OCI-LY1 (cell line): ENCODE data around the gene EVC2.

Source experiments
- H2AFZ ChIP-seq: fragments of 200-600 bp; sonication (generic), shearing (Covaris generic); 2 replicates; pipeline ENCODE4 v1.6.0; 2014; ENCODE audit warnings: antibody characterized with exemption, mild to moderate bottlenecking, low read length
- H3F3A ChIP-seq: fragments of 200-600 bp; sonication (generic), shearing (Covaris generic); 2 replicates; pipeline ENCODE4 v1.6.0; 2014; ENCODE audit warnings: mild to moderate bottlenecking, antibody characterized with exemption, low read length, moderate library complexity; ENCODE audit not compliant: insufficient read depth
- H3K27ac ChIP-seq: fragments of 200-600 bp; sonication (generic); 2 replicates; pipeline ENCODE4 v1.5.1; 2014; ENCODE audit warnings: low read length, mixed run types, mild to moderate bottlenecking, low read depth; ENCODE audit not compliant: poor library complexity, severe bottlenecking
- H3K27me3 ChIP-seq: fragments of 200-600 bp; sonication (generic); 2 replicates; pipeline ENCODE4 v1.6.0; 2014; ENCODE audit warnings: antibody characterized with exemption, mild to moderate bottlenecking, low read length, moderate library complexity; ENCODE audit not compliant: insufficient read depth
- H3K36me3 ChIP-seq: fragments of 200-600 bp; sonication (generic); 2 replicates; pipeline ENCODE4 v1.6.1; 2014; ENCODE audit warnings: mild to moderate bottlenecking, antibody characterized with exemption, low read length, moderate library complexity, mixed read lengths; ENCODE audit not compliant: insufficient read depth
- H3K4me1 ChIP-seq: fragments of 200-600 bp; sonication (generic); 2 replicates; pipeline ENCODE4 v1.5.1; 2014; ENCODE audit warnings: mild to moderate bottlenecking, low read length, moderate library complexity; ENCODE audit not compliant: insufficient read depth, severe bottlenecking
- H3K4me2 ChIP-seq: fragments of 200-600 bp; sonication (generic), shearing (Covaris generic); 2 replicates; pipeline ENCODE4 v1.6.1; 2014; ENCODE audit warnings: low read length
- H3K4me3 ChIP-seq: fragments of 200-600 bp; sonication (generic); 2 replicates; pipeline ENCODE4 v1.5.1; 2014; ENCODE audit warnings: low read length, low read depth, mild to moderate bottlenecking, mixed read lengths; ENCODE audit not compliant: poor library complexity, severe bottlenecking
- H3K79me2 ChIP-seq: fragments of 200-600 bp; shearing (Covaris generic); 2 replicates; pipeline ENCODE4 v1.6.1; 2016; ENCODE audit warnings: mixed run types, low read length, mixed read lengths; ENCODE audit not compliant: insufficient read depth
- H3K9ac ChIP-seq: fragments of 200-600 bp; sonication (generic), shearing (Covaris generic); 2 replicates; pipeline ENCODE4 v1.6.1; 2014; ENCODE audit warnings: mild to moderate bottlenecking, low read length, mixed read lengths
- H3K9me2 ChIP-seq: fragments of 200-600 bp; sonication (generic), shearing (Covaris generic); 2 replicates; pipeline ENCODE4 v1.6.1; 2014; ENCODE audit warnings: low read depth, mild to moderate bottlenecking, low read length, mixed read lengths
- H3K9me3 ChIP-seq: fragments of 200-600 bp; shearing (Covaris generic); 2 replicates; pipeline ENCODE4 v1.6.1; 2014; ENCODE audit warnings: low read length, mixed read lengths
- H4K20me1 ChIP-seq: fragments of 200-600 bp; sonication (generic), shearing (Covaris generic); 2 replicates; pipeline ENCODE4 v1.6.0; 2016; ENCODE audit warnings: mild to moderate bottlenecking, low read length; ENCODE audit not compliant: insufficient read depth
- EZH2 ChIP-seq: fragments of 200-600 bp; sonication (generic), shearing (Covaris generic); IDR thresholded peaks from 2 replicates; pipeline ENCODE4 v1.8.0; 2017; ENCODE audit warnings: borderline replicate concordance, mixed run types, mild to moderate bottlenecking, antibody characterized with exemption, low read length, moderate library complexity, mixed read lengths
- TF ChIP-seq, protein P1 (sequence below): fragments of 200-600 bp; sonication (generic), shearing (Covaris generic); IDR thresholded peaks from 2 replicates; pipeline ENCODE4 v1.5.1; 2017; ENCODE audit warnings: mild to moderate bottlenecking, antibody characterized with exemption, low read length, moderate library complexity, mixed read lengths

The EVC2 gene

GRCh38 chr4:5629542-5629941, 78.8 kb downstream of the EVC2 start:
- H4K20me1 ChIP-seq: no peaks in the 10 kb centered on the region
- H2AFZ ChIP-seq: no peak overlapping the region
- no peak overlapping the region for H3K4me2 ChIP-seq
- H3K9ac ChIP-seq: no peak overlapping the region
- H3K27me3 ChIP-seq: no peaks in the 10 kb centered on the region
- H3K27ac ChIP-seq: no peak overlapping the region
- H3K9me3 ChIP-seq: no peaks in the 10 kb centered on the region
- TF ChIP-seq EZH2: no peak
- TF ChIP-seq, protein P1, sequence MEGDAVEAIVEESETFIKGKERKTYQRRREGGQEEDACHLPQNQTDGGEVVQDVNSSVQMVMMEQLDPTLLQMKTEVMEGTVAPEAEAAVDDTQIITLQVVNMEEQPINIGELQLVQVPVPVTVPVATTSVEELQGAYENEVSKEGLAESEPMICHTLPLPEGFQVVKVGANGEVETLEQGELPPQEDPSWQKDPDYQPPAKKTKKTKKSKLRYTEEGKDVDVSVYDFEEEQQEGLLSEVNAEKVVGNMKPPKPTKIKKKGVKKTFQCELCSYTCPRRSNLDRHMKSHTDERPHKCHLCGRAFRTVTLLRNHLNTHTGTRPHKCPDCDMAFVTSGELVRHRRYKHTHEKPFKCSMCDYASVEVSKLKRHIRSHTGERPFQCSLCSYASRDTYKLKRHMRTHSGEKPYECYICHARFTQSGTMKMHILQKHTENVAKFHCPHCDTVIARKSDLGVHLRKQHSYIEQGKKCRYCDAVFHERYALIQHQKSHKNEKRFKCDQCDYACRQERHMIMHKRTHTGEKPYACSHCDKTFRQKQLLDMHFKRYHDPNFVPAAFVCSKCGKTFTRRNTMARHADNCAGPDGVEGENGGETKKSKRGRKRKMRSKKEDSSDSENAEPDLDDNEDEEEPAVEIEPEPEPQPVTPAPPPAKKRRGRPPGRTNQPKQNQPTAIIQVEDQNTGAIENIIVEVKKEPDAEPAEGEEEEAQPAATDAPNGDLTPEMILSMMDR: no peak
- no peaks in the 10 kb centered on the region for H3K79me2 ChIP-seq
- peaks cover 31% of the 10 kb centered on the region for H3K36me3 ChIP-seq
- no peaks in the 10 kb centered on the region for H3K9me2 ChIP-seq
- H3F3A ChIP-seq: no peaks in the 10 kb centered on the region
- H3K4me1 ChIP-seq: no peaks in the 10 kb centered on the region
- H3K4me3 ChIP-seq: no peak overlapping the region

DNA sequence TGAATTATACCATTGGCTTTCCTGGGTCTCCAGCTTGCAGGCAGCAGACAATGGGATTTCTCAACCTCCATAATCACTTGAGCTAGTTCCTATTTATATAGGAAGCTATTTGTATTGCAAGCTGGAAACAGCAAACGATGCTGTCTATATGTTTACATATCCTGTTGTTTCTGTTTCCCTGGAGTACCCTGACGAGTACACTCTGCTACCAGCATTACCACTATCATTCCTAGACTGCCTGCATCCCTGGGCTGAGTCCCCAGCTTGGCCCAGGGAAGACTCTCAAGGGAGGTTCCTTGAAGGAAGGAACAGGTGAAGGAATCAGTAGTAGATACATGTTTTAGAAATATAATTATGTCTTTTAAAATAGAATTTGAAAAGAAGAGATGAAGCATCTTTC, 81.4 kb downstream of the EVC2 start:
- H3K79me2 ChIP-seq: no peaks in the 10 kb centered on the region
- no peaks in the 10 kb centered on the region for H3F3A ChIP-seq
- no peaks in the 10 kb centered on the region for H3K27me3 ChIP-seq
- H3K9me3 ChIP-seq: no peaks in the 10 kb centered on the region
- H3K4me3 ChIP-seq: no peak overlapping the region
- TF ChIP-seq, protein P1: no peak
- no peak for TF ChIP-seq EZH2
- no peaks in the 10 kb centered on the region for H3K9me2 ChIP-seq
- H3K4me2 ChIP-seq: no peak overlapping the region
- no peak overlapping the region for H3K9ac ChIP-seq
- no peaks in the 10 kb centered on the region for H4K20me1 ChIP-seq
- H3K36me3 ChIP-seq: peaks cover 41% of the 10 kb centered on the region
- H3K27ac ChIP-seq: no peak overlapping the region
- H2AFZ ChIP-seq: no peak overlapping the region
- H3K4me1 ChIP-seq: no peaks in the 10 kb centered on the region

- no peak overlapping the region for H3K27ac ChIP-seq
- H4K20me1 ChIP-seq: no peaks in the 10 kb centered on the region
- H3K9me2 ChIP-seq: no peaks in the 10 kb centered on the region
- H3K36me3 ChIP-seq: peaks cover 37% of the 10 kb centered on the region
- no peaks in the 10 kb centered on the region for H3K9me3 ChIP-seq
- no peaks in the 10 kb centered on the region for H3K79me2 ChIP-seq
- H3K4me1 ChIP-seq: no peaks in the 10 kb centered on the region
- no peak overlapping the region for H2AFZ ChIP-seq
- no peaks in the 10 kb centered on the region for H3K27me3 ChIP-seq
- H3K4me3 ChIP-seq: no peak overlapping the region
- no peak overlapping the region for H3K9ac ChIP-seq
- no peak overlapping the region for H3K4me2 ChIP-seq
- TF ChIP-seq, protein P1: no peak
- TF ChIP-seq EZH2: no peak
- no peaks in the 10 kb centered on the region for H3F3A ChIP-seq
Measured at GRCh38 chr4:5622596-5622995, 85.8 kb downstream of the EVC2 start.
